Measurements from ENCODE around the gene ACAP3. TPM values are rescaled to one million over a fixed set of nuclear protein-coding genes. Genes with fewer than 3 reads are reported as not detected.

ACAP3 gene
- total and polyA plus RNA-seq, 10 of the 15 experiments (the other 5 are each of a cell fraction or from before 2014, with no cell fraction given): 0.05 to 34.2 (median 7.1) TPM

GRCh38 chr1:1244192-1244811 lies 63.4 kb downstream of the ACAP3 start:
- no peak for TF ChIP-seq CREB1 (IDR thresholded peaks at IDR 0.05; ENCODE audit: low read depth)
- TF ChIP-seq REST (IDR thresholded peaks at IDR 0.05; ENCODE audit: low read depth, low read length): no peak
- TF ChIP-seq POU2F2 (IDR thresholded peaks at IDR 0.05; ENCODE audit: borderline replicate concordance, low read depth, low read length): no peak
- TF ChIP-seq SKIL (IDR thresholded peaks at IDR 0.05; ENCODE audit: low read depth, poor library complexity, severe bottlenecking): no peak
- TF ChIP-seq SREBF1 (IDR thresholded peaks at IDR 0.05; ENCODE audit: low read length): no peak
- intact Hi-C loops (cut with micrococcal nuclease; ENCODE audit: unreplicated experiment): no loop called here
- Histone ChIP-seq H3K4me1 (ENCODE audit: control insufficient read depth, insufficient read depth, low read length) (no peaks in the 10 kb centered on the region), H3K27me3 (replicated peaks in 1 of 2; ENCODE audit: control insufficient read depth in 2 of 2, insufficient read depth in 2 of 2, low read length in 1 of 2) (peaks cover 1 to 5% of the 10 kb centered on the region in 2 experiments; a peak in 3 of 4 replicates), H3K4me2 (ENCODE audit: control insufficient read depth, insufficient read depth) (no peak overlapping the region), H3K9ac (ENCODE audit: control insufficient read depth, insufficient read depth, low read length) (no peak overlapping the region), H3K36me3 (ENCODE audit: control insufficient read depth in 2 of 2, insufficient read depth in 2 of 2, low read length in 1 of 2) (no peaks in the 10 kb centered on the region), H3K79me2 (ENCODE audit: control insufficient read depth, insufficient read depth, low read length) (no peaks in the 10 kb centered on the region), H3K9me3 (replicated peaks; ENCODE audit: control insufficient read depth, insufficient read depth, low read length) (no peaks in the 10 kb centered on the region), H3K27ac (ENCODE audit: control insufficient read depth, insufficient read depth) (no peak overlapping the region), H4K20me1 (ENCODE audit: control insufficient read depth, insufficient read depth) (no peaks in the 10 kb centered on the region), H3K4me3 (no peak overlapping the region), H2AFZ (ENCODE audit: control insufficient read depth, low read depth, low read length) (no peak overlapping the region)
- FAIRE-seq (no peak), DNase-seq (ENCODE audit: low read depth, low spot score) (no peak), ATAC-seq (no peak)
- RAD21 ChIA-PET (ENCODE audit: unreplicated experiment): no interaction called here
- SMC1A ChIA-PET (ENCODE audit: uncharacterized antibody, unreplicated experiment): no interaction called here
- BruUV-seq (replicated peaks): no TSS peak
- POLR2A ChIA-PET: no interaction called here
- CTCF ChIA-PET: no interaction called here
- in situ Hi-C loops (cut with MboI): no loop called here
- WGBS (ENCODE audit: insufficient coverage, insufficient replicate concordance, low lambda C conversion rate, missing lambda C conversion rate): 81% methylated on average over 27 of the region's 30 CpGs
